ENCODE measurements around the gene PDPK1. TPM values are rescaled to one million over a fixed set of nuclear protein-coding genes. Genes with fewer than 3 reads are reported as not detected.

The PDPK1 gene
- polyA plus RNA-seq, 4 donors: 22.2 to 48.9 (median 32.2) TPM

DNA sequence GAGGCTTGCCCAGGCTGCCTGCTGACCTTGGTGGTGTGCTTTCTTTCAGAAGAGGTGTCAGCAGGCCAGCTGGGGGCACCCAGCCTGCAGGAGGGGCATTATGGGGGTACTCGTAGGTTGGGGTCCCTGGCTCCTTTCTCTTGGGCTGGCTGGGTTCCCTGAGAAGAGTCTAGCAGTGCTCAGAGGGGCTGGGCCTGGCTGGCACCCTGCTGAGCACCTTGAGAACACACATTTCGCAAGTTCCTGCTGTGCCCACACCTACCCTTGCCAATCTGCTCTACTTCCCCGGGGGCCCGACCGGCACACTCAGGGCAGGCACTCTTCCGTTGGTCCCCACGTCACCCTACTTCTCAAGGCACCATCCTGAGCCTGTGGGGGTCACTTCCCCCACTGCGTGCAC is 11.7 kb upstream of the PDPK1 start:
- 82 to 91% (median 87%) methylated on average over 8 of the region's 8 CpGs for WGBS, 3 donors
- no peak for DNase-seq
- Histone ChIP-seq H3K27me3 (ENCODE audit: control insufficient read depth in 3 of 3, insufficient read depth in 3 of 3, low read length in 3 of 3) (no peaks in the 10 kb centered on the region), H3K36me3 (ENCODE audit: control insufficient read depth in 3 of 3, insufficient read depth in 2 of 3, low read depth in 1 of 3, low read length in 3 of 3) (peaks cover 0 to 90% (median 8%) of the 10 kb centered on the region in 3 donors), H3K4me3 (ENCODE audit: low read depth in 1 of 3, low read length in 3 of 3) (no peak overlapping the region), H3K4me1 (ENCODE audit: control insufficient read depth in 3 of 3, insufficient read depth in 2 of 3, low read depth in 1 of 3, low read length in 2 of 3) (peaks cover 0 to 65% (median 4%) of the 10 kb centered on the region in 3 donors), H3K27ac (ENCODE audit: low read depth in 1 of 3, low read length in 2 of 3) (peak overlapping the region in 1 of 3 donors; percentile 37), H3K9me3 (ENCODE audit: control insufficient read depth in 2 of 2, insufficient read depth in 1 of 2, low read depth in 1 of 2, low read length in 1 of 2) (no peaks in the 10 kb centered on the region)
- FAIRE-seq: no peak

DNA sequence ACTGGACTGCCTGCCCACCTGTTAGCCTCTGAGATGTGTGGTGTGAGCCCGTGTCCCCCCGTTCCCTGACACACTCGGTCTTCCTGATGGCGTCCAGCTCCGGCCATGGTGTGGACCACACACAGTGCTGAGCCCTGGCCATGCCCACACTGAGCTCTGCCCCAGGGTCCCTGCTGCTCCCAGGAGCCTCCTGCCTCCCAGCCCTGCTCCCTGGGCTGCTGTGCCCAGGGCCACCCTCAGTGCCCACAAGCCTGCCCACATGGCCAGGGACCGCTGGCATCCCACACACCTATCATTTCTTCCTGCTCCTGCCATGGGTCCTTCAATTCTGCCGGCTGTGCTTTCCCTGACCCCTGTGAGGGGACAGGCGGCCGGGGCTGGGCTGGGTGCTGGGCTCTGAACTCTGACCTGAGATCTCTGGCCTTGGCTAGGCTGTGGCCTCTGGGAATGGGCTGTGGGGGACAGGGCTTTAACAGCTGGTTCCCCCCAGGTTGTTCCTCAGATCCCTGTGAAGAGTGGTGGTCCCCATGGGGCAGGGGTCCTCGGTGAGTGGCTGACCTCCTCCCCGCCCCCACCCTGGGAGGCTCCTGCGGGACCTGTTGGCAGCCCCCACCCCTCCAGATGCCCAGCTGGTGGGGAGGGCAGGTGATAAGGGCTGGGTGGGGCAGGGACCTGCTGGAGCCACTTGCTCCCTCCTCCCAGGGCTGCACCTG is 10.6 kb upstream of the PDPK1 start:
- DNase-seq (no peak), FAIRE-seq (no peak)
- no peaks in the 10 kb centered on the region for H3K9me3 ChIP-seq (ENCODE audit: control insufficient read depth in 2 of 2, insufficient read depth in 1 of 2, low read depth in 1 of 2, low read length in 1 of 2)
- 77 to 87% (median 81%) methylated on average over 12 of the region's 12 CpGs for WGBS, 3 donors
- peaks cover 0 to 82% (median 8%) of the 10 kb centered on the region in 3 donors for H3K36me3 ChIP-seq (ENCODE audit: control insufficient read depth in 3 of 3, insufficient read depth in 2 of 3, low read depth in 1 of 3, low read length in 3 of 3)
- no peaks in the 10 kb centered on the region for H3K27me3 ChIP-seq (ENCODE audit: control insufficient read depth in 3 of 3, insufficient read depth in 3 of 3, low read length in 3 of 3)
- H3K4me3 ChIP-seq (ENCODE audit: low read depth in 1 of 3, low read length in 3 of 3): no peak overlapping the region
- no peak overlapping the region for H3K27ac ChIP-seq (ENCODE audit: low read depth in 1 of 3, low read length in 2 of 3)
- peaks cover 0 to 61% (median 5%) of the 10 kb centered on the region in 3 donors for H3K4me1 ChIP-seq (ENCODE audit: control insufficient read depth in 3 of 3, insufficient read depth in 2 of 3, low read depth in 1 of 3, low read length in 2 of 3)

DNA sequence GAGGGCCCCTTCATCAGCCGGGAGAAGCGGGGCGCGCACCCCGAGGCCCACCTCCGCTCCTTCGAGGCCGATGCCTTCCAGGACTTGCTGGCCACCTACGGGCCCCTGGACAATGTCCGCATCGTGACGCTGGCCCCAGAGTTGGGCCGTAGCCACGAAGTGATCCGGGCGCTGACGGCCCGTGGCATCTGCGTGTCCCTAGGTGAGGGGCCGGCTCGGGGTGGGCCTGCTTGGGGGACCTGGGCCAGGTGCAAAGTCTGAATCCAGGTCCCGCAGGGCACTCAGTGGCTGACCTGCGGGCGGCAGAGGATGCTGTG is 10.1 kb upstream of the PDPK1 start:
- DNase-seq (no peak), FAIRE-seq (no peak)
- Histone ChIP-seq H3K9me3 (ENCODE audit: control insufficient read depth in 2 of 2, insufficient read depth in 1 of 2, low read depth in 1 of 2, low read length in 1 of 2) (no peaks in the 10 kb centered on the region), H3K27ac (ENCODE audit: low read depth in 1 of 3, low read length in 2 of 3) (no peak overlapping the region), H3K4me3 (ENCODE audit: low read depth in 1 of 3, low read length in 3 of 3) (no peak overlapping the region), H3K36me3 (ENCODE audit: control insufficient read depth in 3 of 3, insufficient read depth in 2 of 3, low read depth in 1 of 3, low read length in 3 of 3) (peaks cover 0 to 77% (median 8%) of the 10 kb centered on the region in 3 donors), H3K4me1 (ENCODE audit: control insufficient read depth in 3 of 3, insufficient read depth in 2 of 3, low read depth in 1 of 3, low read length in 2 of 3) (peaks cover 0 to 61% (median 5%) of the 10 kb centered on the region in 3 donors), H3K27me3 (ENCODE audit: control insufficient read depth in 3 of 3, insufficient read depth in 3 of 3, low read length in 3 of 3) (no peaks in the 10 kb centered on the region)
- 82 to 94% (median 91%) methylated on average over 23 to 24 of the region's 24 CpGs for WGBS, 3 donors

GRCh38 chr16:2528161-2529060 is 9.4 kb upstream of the PDPK1 start:
- H3K4me1 ChIP-seq (ENCODE audit: control insufficient read depth in 3 of 3, insufficient read depth in 2 of 3, low read depth in 1 of 3, low read length in 2 of 3): peaks cover 0 to 60% (median 5%) of the 10 kb centered on the region in 3 donors
- no peaks in the 10 kb centered on the region for H3K27me3 ChIP-seq (ENCODE audit: control insufficient read depth in 3 of 3, insufficient read depth in 3 of 3, low read length in 3 of 3)
- H3K27ac ChIP-seq (ENCODE audit: low read depth in 1 of 3, low read length in 2 of 3): no peak overlapping the region
- H3K36me3 ChIP-seq (ENCODE audit: control insufficient read depth in 3 of 3, insufficient read depth in 2 of 3, low read depth in 1 of 3, low read length in 3 of 3): peaks cover 0 to 71% (median 8%) of the 10 kb centered on the region in 3 donors
- WGBS, 3 donors: 93 to 96% (median 93%) methylated on average over 33 to 36 of the region's 36 CpGs
- no peak overlapping the region for H3K4me3 ChIP-seq (ENCODE audit: low read depth in 1 of 3, low read length in 3 of 3)
- no peak for FAIRE-seq
- no peak for DNase-seq
- no peaks in the 10 kb centered on the region for H3K9me3 ChIP-seq (ENCODE audit: control insufficient read depth in 2 of 2, insufficient read depth in 1 of 2, low read depth in 1 of 2, low read length in 1 of 2)

DNA sequence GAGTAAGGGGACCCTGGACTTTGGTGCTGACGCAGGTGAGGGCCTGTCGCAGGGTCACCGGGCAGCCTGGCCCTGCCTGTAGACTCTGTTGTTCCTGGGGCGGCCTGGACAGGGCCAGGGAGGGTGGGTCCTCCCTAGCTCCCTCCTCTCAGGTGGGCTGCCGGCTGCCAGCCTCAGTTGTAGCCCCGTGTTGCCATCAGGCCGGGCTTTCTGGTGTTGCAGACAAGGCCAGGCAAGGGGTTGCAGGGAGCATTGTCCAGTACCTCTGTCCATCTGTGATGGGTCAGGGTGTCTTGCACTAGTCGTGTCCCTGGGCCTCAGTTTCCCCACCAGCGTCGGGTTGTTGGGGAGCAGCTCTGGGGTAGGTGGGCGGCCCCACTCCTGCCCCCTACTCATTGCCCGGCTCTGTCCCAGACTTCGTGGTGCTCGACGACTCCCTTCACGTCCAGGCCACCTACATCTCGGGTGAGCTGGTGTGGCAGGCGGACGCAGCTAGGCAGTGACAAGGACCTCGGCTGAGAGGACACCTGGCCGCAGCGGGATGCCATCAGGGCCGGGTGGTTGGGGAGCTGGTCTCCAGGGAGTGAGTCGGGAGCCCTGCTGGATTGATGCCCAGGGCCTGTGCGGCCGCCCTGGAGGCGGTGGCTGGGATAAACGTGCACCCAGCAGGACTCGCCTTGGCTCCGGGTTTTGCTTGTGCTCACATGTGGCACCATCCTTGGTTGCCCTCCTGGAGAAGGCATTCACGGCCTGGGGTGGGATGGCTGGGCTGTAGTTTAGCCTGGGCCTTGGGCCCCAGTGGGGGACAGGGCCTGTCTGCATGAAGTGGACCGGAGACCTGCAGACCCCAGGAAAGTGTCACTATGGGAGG is 8.5 kb upstream of the PDPK1 start:
- Histone ChIP-seq H3K9me3 (ENCODE audit: control insufficient read depth in 2 of 2, insufficient read depth in 1 of 2, low read depth in 1 of 2, low read length in 1 of 2) (no peaks in the 10 kb centered on the region), H3K4me1 (ENCODE audit: control insufficient read depth in 3 of 3, insufficient read depth in 2 of 3, low read depth in 1 of 3, low read length in 2 of 3) (peaks cover 0 to 51% (median 5%) of the 10 kb centered on the region in 3 donors), H3K27ac (ENCODE audit: low read depth in 1 of 3, low read length in 2 of 3) (no peak overlapping the region), H3K36me3 (ENCODE audit: control insufficient read depth in 3 of 3, insufficient read depth in 2 of 3, low read depth in 1 of 3, low read length in 3 of 3) (peaks cover 0 to 62% (median 8%) of the 10 kb centered on the region in 3 donors), H3K27me3 (ENCODE audit: control insufficient read depth in 3 of 3, insufficient read depth in 3 of 3, low read length in 3 of 3) (no peaks in the 10 kb centered on the region), H3K4me3 (ENCODE audit: low read depth in 1 of 3, low read length in 3 of 3) (no peak overlapping the region)
- DNase-seq (no peak), FAIRE-seq (no peak)
- 82 to 90% (median 89%) methylated on average over 28 to 32 of the region's 32 CpGs for WGBS, 3 donors

- peaks cover 0 to 44% (median 5%) of the 10 kb centered on the region in 3 donors for H3K4me1 ChIP-seq (ENCODE audit: control insufficient read depth in 3 of 3, insufficient read depth in 2 of 3, low read depth in 1 of 3, low read length in 2 of 3)
- no peaks in the 10 kb centered on the region for H3K9me3 ChIP-seq (ENCODE audit: control insufficient read depth in 2 of 2, insufficient read depth in 1 of 2, low read depth in 1 of 2, low read length in 1 of 2)
- no peak overlapping the region for H3K27ac ChIP-seq (ENCODE audit: low read depth in 1 of 3, low read length in 2 of 3)
- DNase-seq (no peak), FAIRE-seq (no peak)
- no peak overlapping the region for H3K4me3 ChIP-seq (ENCODE audit: low read depth in 1 of 3, low read length in 3 of 3)
- peaks cover 0 to 59% (median 8%) of the 10 kb centered on the region in 3 donors for H3K36me3 ChIP-seq (ENCODE audit: control insufficient read depth in 3 of 3, insufficient read depth in 2 of 3, low read depth in 1 of 3, low read length in 3 of 3)
- no peaks in the 10 kb centered on the region for H3K27me3 ChIP-seq (ENCODE audit: control insufficient read depth in 3 of 3, insufficient read depth in 3 of 3, low read length in 3 of 3)
- 73 to 88% (median 82%) methylated on average over 15 of the region's 15 CpGs for WGBS, 3 donors
These were observed 7.7 kb upstream of the PDPK1 start for GRCh38 chr16:2529961-2530628.

DNA sequence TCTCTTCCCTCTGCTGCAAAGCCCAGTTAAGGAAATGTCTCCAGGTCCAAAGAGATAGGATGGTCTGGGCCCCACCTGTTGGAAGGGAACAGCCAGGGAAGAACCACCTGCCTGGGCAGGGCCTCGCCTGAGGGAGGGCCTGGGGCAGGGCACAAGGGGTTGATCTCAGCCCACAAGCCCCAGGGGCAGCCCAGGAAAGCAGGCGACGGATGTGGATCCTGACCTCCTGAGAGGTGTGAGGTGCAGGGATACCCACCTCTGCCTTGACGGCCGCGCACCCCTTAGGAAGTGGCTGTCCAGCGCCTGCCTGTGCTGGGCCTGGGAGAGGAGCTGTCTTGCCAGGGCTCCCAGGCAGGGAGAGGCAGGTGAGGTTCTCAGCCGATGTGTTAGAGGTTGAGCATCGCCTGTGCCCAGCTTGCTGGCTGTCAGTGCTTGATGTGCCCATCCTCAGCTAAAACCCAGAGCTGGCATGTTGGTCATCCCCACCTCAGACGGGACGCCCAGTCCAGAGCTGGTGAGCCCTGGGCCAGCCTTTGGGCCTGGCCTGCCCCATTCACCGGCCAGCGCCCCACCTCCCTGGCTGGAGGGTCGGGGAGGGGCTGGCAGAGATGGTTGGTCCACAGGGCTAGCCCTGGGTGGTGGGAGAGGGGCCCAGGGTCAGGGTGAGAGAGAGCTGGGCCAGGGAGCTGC is 7.0 kb upstream of the PDPK1 start:
- WGBS, 3 donors: 77 to 84% (median 79%) methylated on average over 13 to 14 of the region's 14 CpGs
- H3K36me3 ChIP-seq (ENCODE audit: control insufficient read depth in 3 of 3, insufficient read depth in 2 of 3, low read depth in 1 of 3, low read length in 3 of 3): peaks cover 0 to 54% (median 8%) of the 10 kb centered on the region in 3 donors
- DNase-seq: no peak

More for the DNA sequence above, 7.0 kb upstream of the PDPK1 start:
- Histone ChIP-seq H3K4me3 (ENCODE audit: low read depth in 1 of 3, low read length in 3 of 3) (peak overlapping the region in 1 of 3 donors; percentile 46), H3K27me3 (ENCODE audit: control insufficient read depth in 3 of 3, insufficient read depth in 3 of 3, low read length in 3 of 3) (no peaks in the 10 kb centered on the region), H3K27ac (ENCODE audit: low read depth in 1 of 3, low read length in 2 of 3) (peak overlapping the region in 2 of 3 donors; percentile 79 to 89), H3K4me1 (ENCODE audit: control insufficient read depth in 3 of 3, insufficient read depth in 2 of 3, low read depth in 1 of 3, low read length in 2 of 3) (peaks cover 0 to 37% (median 5%) of the 10 kb centered on the region in 3 donors), H3K9me3 (ENCODE audit: control insufficient read depth in 2 of 2, insufficient read depth in 1 of 2, low read depth in 1 of 2, low read length in 1 of 2) (no peaks in the 10 kb centered on the region)
- no peak for FAIRE-seq

Measured in small intestine (tissue), 7 donors.